SK-N-SH treated with all-trans-retinoic acid at 6 μM for 48 hours (cell line): Measurements from ENCODE around the gene ST6GALNAC2.
A peak's percentile ranks its signal among the peaks of the same experiment; 100 is the strongest.
"Not testable (repeated sequence)": the region's sequence is repeated elsewhere in the genome, so short reads cannot be mapped to it uniquely, and the experiment has no call there.

Experiments
- ATAC-seq: fragments of 200-7000 bp; cut with Tn5 transposase; 3 replicates; pipeline ENCODE4 v1.9.1; 2020; ENCODE audit warnings: mild to moderate bottlenecking, moderate library complexity
- ARNTL ChIP-seq: fragments of 450-650 bp; formaldehyde crosslinking; IDR thresholded peaks from 2 replicates; pipeline ENCODE4 v1.5.0; 2020; ENCODE audit warnings: low read depth, mild to moderate bottlenecking, moderate library complexity, borderline replicate concordance
- BACH2 ChIP-seq: fragments of 250-450 bp; sonication (Bioruptor Pico); IDR thresholded peaks from 2 replicates; pipeline ENCODE4 v1.9.0; 2021; ENCODE audit warnings: mild to moderate bottlenecking, borderline replicate concordance
- CSDC2 ChIP-seq: fragments of 250-450 bp; sonication (Bioruptor Pico); IDR thresholded peaks from 2 replicates; pipeline ENCODE4 v1.5.0; 2020; ENCODE audit warnings: mild to moderate bottlenecking, moderate library complexity
- ESRRG ChIP-seq: fragments of 250-450 bp; sonication (Bioruptor Pico); IDR thresholded peaks from 2 replicates; pipeline ENCODE4 v1.6.1; 2021; ENCODE audit warnings: mild to moderate bottlenecking
- GLIS3 ChIP-seq: fragments of 250-450 bp; sonication (Bioruptor Pico); IDR thresholded peaks from 2 replicates; pipeline ENCODE4 v1.5.0; 2020; ENCODE audit warnings: mild to moderate bottlenecking, moderate library complexity
- ISL1 ChIP-seq: fragments of 250-450 bp; sonication (Bioruptor Pico); IDR thresholded peaks from 2 replicates; pipeline ENCODE4 v2.1.2; 2022; ENCODE audit warnings: mild to moderate bottlenecking, moderate library complexity
- PPARA ChIP-seq: fragments of 250-450 bp; sonication (Bioruptor Pico); IDR thresholded peaks from 2 replicates; pipeline ENCODE4 v1.5.0; 2020; ENCODE audit warnings: mild to moderate bottlenecking, borderline replicate concordance
- RARB ChIP-seq: fragments of 250-450 bp; sonication (Bioruptor Pico); IDR thresholded peaks from 2 replicates; pipeline ENCODE4 v1.8.0; 2021; ENCODE audit warnings: mild to moderate bottlenecking, moderate library complexity
- SNAI2 ChIP-seq: fragments of 250-450 bp; sonication (Bioruptor Pico); IDR thresholded peaks from 2 replicates; pipeline ENCODE4 v1.5.0; 2020; ENCODE audit warnings: mild to moderate bottlenecking, moderate library complexity
- TCF4 ChIP-seq: fragments of 250-450 bp; sonication (Bioruptor Pico); IDR thresholded peaks from 2 replicates; pipeline ENCODE4 v1.8.0; 2021; ENCODE audit warnings: mild to moderate bottlenecking, moderate library complexity, borderline replicate concordance
- TOX ChIP-seq: fragments of 250-450 bp; sonication (Bioruptor Pico); IDR thresholded peaks from 2 replicates; pipeline ENCODE4 v1.8.0; 2021; ENCODE audit warnings: mild to moderate bottlenecking, moderate library complexity, borderline replicate concordance
- ZC3H10 ChIP-seq: fragments of 250-450 bp; sonication (Bioruptor Pico); IDR thresholded peaks from 2 replicates; pipeline ENCODE4 v1.5.1; 2021; ENCODE audit warnings: mild to moderate bottlenecking, moderate library complexity
- ZFP3 ChIP-seq: fragments of 250-450 bp; sonication (Bioruptor Pico); IDR thresholded peaks from 2 replicates; pipeline ENCODE4 v1.5.0; 2020; ENCODE audit warnings: mild to moderate bottlenecking, moderate library complexity
- ZFP30 ChIP-seq: fragments of 450-650 bp; formaldehyde crosslinking; IDR thresholded peaks from 2 replicates; pipeline ENCODE4 v1.5.0; 2022; ENCODE audit warnings: mild to moderate bottlenecking, moderate library complexity
- ZNF565 ChIP-seq: fragments of 450-650 bp; formaldehyde crosslinking; conservative IDR thresholded peaks from 2 replicates; pipeline ENCODE4 v1.5.0; 2020; ENCODE audit warnings: low read depth, mild to moderate bottlenecking, moderate library complexity
- ZNF70 ChIP-seq: fragments of 450-650 bp; formaldehyde crosslinking; IDR thresholded peaks from 2 replicates; pipeline ENCODE4 v1.5.0; 2020; ENCODE audit warnings: mild to moderate bottlenecking, moderate library complexity
- ZNF8 ChIP-seq: fragments of 450-650 bp; formaldehyde crosslinking; IDR thresholded peaks from 2 replicates; pipeline ENCODE4 v1.5.0; 2020; ENCODE audit warnings: mild to moderate bottlenecking, moderate library complexity
- TF ChIP-seq, protein P1 (sequence below): fragments of 250-450 bp; sonication (Bioruptor Pico); IDR thresholded peaks from 2 replicates; pipeline ENCODE4 v1.8.0; 2020; ENCODE audit warnings: mild to moderate bottlenecking, moderate library complexity, borderline replicate concordance
- TF ChIP-seq, protein P2 (sequence below): fragments of 250-450 bp; sonication (Bioruptor Pico); IDR thresholded peaks from 2 replicates; pipeline ENCODE4 v1.5.1; 2021; ENCODE audit warnings: mild to moderate bottlenecking, moderate library complexity
- TF ChIP-seq, protein P3 (sequence below): fragments of 250-450 bp; sonication (Bioruptor Pico); IDR thresholded peaks from 2 replicates; pipeline ENCODE4 v1.8.0; 2021; ENCODE audit warnings: low read depth, mild to moderate bottlenecking, moderate library complexity, borderline replicate concordance
- TF ChIP-seq, protein P4 (sequence below): fragments of 250-450 bp; sonication (Bioruptor Pico); IDR thresholded peaks from 2 replicates; pipeline ENCODE4 v1.5.0; 2020; ENCODE audit warnings: mild to moderate bottlenecking, moderate library complexity

Gene ST6GALNAC2

DNA sequence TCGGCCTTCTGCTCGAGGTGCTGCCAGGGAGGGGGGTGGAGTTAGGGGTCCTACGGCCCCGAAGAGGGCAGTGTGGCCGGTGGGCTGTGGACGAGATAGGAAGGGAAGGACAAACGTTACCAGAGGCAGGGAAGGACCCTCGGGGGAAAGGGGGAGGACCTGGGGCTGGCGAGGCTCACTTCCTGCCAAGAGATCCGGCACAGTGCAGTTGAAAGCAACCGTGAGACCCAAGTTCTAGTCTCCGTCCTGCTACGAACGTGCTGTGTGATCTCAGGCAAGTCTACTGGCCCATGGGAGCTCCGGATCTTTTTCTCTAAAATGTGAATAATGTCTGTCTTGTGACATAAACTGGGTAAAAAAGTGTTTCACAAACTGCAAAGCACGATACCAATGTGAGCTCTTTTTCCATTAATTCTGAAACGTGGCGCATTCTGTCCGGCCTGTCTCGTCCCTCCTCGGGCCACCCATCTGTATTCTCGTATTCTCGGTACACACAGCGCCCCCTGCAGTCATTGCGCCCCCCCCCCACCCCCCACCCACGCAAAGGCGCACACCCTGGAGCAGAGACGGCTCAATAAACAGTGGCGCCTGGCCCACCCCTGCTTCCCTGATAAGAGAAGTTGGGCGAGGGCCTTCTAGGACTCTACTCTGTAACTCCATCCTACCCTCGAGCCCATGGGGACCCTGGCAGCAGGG, 57.0 kb downstream of the ST6GALNAC2 start:
- TF ChIP-seq ARNTL (CRISPR knock-in tag) (no peak), ZNF565 (CRISPR knock-in tag) (no peak), RARB (CRISPR knock-in tag) (no peak), GLIS3 (CRISPR knock-in tag) (no peak), BACH2 (CRISPR knock-in tag) (no peak), TOX (CRISPR knock-in tag) (no peak), TCF4 (CRISPR knock-in tag) (no peak), ZFP3 (CRISPR knock-in tag) (no peak)
- TF ChIP-seq, protein P1, sequence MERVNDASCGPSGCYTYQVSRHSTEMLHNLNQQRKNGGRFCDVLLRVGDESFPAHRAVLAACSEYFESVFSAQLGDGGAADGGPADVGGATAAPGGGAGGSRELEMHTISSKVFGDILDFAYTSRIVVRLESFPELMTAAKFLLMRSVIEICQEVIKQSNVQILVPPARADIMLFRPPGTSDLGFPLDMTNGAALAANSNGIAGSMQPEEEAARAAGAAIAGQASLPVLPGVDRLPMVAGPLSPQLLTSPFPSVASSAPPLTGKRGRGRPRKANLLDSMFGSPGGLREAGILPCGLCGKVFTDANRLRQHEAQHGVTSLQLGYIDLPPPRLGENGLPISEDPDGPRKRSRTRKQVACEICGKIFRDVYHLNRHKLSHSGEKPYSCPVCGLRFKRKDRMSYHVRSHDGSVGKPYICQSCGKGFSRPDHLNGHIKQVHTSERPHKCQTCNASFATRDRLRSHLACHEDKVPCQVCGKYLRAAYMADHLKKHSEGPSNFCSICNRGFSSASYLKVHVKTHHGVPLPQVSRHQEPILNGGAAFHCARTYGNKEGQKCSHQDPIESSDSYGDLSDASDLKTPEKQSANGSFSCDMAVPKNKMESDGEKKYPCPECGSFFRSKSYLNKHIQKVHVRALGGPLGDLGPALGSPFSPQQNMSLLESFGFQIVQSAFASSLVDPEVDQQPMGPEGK (CRISPR knock-in tag) = no peak
- TF ChIP-seq, protein P2, sequence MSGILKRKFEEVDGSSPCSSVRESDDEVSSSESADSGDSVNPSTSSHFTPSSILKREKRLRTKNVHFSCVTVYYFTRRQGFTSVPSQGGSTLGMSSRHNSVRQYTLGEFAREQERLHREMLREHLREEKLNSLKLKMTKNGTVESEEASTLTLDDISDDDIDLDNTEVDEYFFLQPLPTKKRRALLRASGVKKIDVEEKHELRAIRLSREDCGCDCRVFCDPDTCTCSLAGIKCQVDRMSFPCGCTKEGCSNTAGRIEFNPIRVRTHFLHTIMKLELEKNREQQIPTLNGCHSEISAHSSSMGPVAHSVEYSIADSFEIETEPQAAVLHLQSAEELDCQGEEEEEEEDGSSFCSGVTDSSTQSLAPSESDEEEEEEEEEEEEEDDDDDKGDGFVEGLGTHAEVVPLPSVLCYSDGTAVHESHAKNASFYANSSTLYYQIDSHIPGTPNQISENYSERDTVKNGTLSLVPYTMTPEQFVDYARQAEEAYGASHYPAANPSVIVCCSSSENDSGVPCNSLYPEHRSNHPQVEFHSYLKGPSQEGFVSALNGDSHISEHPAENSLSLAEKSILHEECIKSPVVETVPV (CRISPR knock-in tag) = no peak
- ATAC-seq = peak; percentile 9; the same call in 2 of the 3 replicates

DNA sequence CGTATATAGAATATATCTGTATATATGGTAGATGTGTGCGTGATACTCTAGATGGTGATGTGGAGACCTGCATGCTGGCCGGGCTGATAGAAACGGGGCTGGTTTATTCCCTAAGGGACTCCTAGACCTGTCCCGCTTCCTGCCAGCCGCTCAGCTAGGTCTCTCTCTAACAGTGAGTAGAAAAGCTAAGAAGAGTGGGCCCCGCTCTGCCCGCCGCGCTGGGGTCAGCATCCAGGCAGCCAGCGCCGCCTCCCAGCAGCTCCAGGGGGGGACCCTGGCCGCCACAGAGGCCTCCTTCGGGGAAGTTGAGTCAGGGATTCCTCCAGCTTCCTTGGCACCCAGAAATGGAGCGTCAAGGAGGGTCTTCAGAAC, 57.5 kb downstream of the ST6GALNAC2 start:
- no peak for ATAC-seq
- TF ChIP-seq ZNF8 (CRISPR knock-in tag) = no peak
- TF ChIP-seq, protein P2 (CRISPR knock-in tag) = no peak
- TF ChIP-seq ZNF70 = no peak
- no peak for TF ChIP-seq SNAI2 (CRISPR knock-in tag)
- no peak for TF ChIP-seq GLIS3 (CRISPR knock-in tag)
- TF ChIP-seq ZFP3 (CRISPR knock-in tag) = no peak
- TF ChIP-seq, protein P3, sequence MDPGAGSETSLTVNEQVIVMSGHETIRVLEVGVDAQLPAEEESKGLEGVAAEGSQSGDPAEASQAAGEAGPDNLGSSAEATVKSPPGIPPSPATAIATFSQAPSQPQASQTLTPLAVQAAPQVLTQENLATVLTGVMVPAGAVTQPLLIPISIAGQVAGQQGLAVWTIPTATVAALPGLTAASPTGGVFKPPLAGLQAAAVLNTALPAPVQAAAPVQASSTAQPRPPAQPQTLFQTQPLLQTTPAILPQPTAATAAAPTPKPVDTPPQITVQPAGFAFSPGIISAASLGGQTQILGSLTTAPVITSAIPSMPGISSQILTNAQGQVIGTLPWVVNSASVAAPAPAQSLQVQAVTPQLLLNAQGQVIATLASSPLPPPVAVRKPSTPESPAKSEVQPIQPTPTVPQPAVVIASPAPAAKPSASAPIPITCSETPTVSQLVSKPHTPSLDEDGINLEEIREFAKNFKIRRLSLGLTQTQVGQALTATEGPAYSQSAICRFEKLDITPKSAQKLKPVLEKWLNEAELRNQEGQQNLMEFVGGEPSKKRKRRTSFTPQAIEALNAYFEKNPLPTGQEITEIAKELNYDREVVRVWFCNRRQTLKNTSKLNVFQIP (CRISPR knock-in tag) = no peak
- no peak for TF ChIP-seq RARB (CRISPR knock-in tag)
- TF ChIP-seq, all 23 proteins: peak for 0

DNA sequence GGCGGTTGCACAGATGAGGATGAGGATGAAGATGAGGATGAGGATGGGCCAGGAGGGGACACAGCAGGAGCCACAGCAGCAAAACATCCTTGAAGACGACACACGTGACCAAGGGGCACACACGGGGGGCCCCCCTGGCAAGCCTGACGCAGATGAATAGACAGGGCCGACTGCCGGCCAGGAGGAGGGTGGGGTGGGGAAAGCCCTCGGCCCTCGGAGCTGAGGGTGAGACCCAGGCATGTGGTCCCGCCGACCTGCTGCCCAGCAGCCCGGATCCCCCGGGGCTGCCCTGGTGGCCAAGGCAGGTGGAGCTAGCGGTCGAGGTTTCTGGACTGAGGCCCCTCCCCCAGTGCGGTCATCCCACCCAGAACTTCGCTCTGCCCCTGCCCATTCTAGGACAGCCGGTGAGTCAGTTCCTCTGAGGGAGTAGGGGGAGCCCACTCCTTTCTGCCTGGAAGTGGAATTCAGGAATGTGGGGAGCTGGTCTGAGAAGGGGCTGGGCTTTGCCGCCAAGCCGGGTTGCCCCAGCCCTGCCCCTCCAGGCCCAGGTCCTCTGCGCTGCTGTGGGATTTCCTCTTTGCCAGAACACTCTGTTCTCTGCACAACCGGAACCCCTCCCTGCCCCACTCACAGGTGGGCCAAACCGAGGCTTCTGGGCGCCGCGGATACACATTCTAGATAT, 58.1 kb downstream of the ST6GALNAC2 start:
- ATAC-seq = peak; percentile 34

DNA sequence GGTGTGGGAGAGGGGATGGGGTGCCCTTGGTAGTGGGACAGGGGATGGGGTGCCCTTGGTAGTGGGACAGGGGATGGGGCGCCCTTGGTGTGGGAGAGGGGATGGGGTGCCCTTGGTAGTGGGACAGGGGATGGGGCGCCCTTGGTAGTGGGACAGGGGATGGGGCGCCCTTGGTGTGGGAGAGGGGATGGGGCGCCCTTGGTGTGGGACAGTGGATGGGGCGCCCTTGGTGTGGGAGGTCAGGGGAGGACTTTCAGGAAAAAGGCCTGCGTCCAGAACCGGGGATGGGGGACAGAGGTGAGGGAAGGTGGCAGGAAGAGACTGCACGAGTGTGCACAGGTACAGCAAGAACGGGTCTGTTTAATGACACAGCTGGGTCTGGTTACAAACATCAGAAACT, 58.6 kb downstream of the ST6GALNAC2 start:
- ATAC-seq = not testable (repeated sequence)

More for the DNA sequence above, 58.1 kb downstream of the ST6GALNAC2 start:
- TF ChIP-seq ZFP30 (CRISPR knock-in tag) (no peak), TOX (CRISPR knock-in tag) (no peak), ISL1 (CRISPR knock-in tag) (no peak), TCF4 (CRISPR knock-in tag) (no peak), BACH2 (CRISPR knock-in tag) (no peak), RARB (CRISPR knock-in tag) (no peak), ESRRG (CRISPR knock-in tag) (no peak), ZNF565 (CRISPR knock-in tag) (no peak), ZC3H10 (CRISPR knock-in tag) (no peak), CSDC2 (CRISPR knock-in tag) (no peak), ZFP3 (CRISPR knock-in tag) (no peak), PPARA (CRISPR knock-in tag) (no peak)
- TF ChIP-seq, protein P1 (CRISPR knock-in tag) = no peak
- TF ChIP-seq, protein P4, sequence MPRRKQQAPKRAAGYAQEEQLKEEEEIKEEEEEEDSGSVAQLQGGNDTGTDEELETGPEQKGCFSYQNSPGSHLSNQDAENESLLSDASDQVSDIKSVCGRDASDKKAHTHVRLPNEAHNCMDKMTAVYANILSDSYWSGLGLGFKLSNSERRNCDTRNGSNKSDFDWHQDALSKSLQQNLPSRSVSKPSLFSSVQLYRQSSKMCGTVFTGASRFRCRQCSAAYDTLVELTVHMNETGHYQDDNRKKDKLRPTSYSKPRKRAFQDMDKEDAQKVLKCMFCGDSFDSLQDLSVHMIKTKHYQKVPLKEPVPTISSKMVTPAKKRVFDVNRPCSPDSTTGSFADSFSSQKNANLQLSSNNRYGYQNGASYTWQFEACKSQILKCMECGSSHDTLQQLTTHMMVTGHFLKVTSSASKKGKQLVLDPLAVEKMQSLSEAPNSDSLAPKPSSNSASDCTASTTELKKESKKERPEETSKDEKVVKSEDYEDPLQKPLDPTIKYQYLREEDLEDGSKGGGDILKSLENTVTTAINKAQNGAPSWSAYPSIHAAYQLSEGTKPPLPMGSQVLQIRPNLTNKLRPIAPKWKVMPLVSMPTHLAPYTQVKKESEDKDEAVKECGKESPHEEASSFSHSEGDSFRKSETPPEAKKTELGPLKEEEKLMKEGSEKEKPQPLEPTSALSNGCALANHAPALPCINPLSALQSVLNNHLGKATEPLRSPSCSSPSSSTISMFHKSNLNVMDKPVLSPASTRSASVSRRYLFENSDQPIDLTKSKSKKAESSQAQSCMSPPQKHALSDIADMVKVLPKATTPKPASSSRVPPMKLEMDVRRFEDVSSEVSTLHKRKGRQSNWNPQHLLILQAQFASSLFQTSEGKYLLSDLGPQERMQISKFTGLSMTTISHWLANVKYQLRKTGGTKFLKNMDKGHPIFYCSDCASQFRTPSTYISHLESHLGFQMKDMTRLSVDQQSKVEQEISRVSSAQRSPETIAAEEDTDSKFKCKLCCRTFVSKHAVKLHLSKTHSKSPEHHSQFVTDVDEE (CRISPR knock-in tag) = no peak

DNA sequence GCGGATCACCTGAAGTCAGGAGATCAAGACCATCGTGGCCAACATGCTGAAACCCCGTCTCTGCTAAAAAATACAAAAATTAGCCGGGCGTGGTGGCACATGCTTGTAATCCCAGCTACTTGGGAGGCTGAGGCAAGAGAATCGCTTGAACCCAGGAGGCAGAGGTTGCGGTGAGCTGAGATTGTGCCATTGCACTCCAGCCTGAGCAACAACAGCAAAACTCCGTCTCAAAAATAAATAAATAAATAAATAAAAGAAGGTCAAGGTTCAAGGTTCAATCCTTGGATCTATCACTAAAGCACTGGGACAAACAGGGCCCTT, 60.2 kb downstream of the ST6GALNAC2 start:
- not testable (repeated sequence) for ATAC-seq
